ENCODE measurements around the gene SLC6A19.

DNA sequence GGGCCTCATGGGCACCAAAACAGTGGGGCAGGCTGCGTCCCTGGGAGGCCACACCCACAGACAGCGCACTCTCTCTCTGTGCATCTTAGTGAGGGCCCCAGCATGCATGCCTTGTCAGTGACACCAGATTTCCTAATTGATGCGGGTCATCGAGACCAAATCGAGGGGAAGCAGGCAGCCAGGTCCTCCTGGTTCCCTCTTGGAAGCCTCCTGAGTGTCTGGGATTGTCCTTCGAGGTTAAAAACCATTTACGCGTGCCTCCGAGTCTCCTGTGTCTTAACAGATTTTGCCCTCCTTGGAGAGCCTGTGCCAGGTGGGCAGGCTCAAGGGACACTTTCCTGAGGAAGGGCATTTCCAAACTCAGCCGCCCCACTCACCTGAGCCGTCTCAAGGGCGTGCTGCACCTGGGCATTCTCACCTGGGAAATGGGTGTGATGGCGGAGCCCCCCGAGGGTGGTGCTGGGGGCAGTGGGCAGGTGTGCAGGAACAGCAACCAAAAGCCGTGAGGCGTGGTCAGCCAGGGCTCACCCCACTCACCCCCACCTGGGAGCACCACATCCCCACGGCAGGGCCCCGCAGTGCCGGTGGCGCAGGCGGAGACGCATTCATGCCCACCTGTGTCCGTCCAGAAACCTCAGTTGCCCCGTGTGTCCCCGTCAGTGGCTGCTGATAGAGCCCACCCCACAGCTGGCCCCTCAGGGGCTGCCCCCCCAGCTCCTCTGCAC is 2.7 kb downstream of the SLC6A19 start:
- TF ChIP-seq CTCF (IDR thresholded peaks at IDR 0.05; ENCODE audit: insufficient read depth, low read length, poor library complexity, severe bottlenecking) = no peak
- no peak for TF ChIP-seq EZH2phosphoT487 (conservative IDR thresholded peaks at IDR 0.05; ENCODE audit: low read length)

Data from SU-DHL-6 (cell line).